Dermis microvascular lymphatic vessel endothelial cell (primary cell): ENCODE results near the gene CHIC1. TPM values are rescaled to one million over a fixed set of nuclear protein-coding genes. Genes with fewer than 3 reads are reported as not detected.

ENCODE experiments used
- DNase-seq, 2 donors: peaks; one replicate each; pipeline versions ENCODE4 v3.0.0 to v3.0.0-alpha.2; 2010; ENCODE audit warnings: low read depth in 2 of 2
- total RNA-seq: library from RNA; depleted of rRNA; stranded (reverse); fragments of >200 nt; gene quantifications from 2 replicates; pipeline ENCODE4 v1.2.1, GENCODE V29; 2014

CHIC1 gene
- total RNA-seq, 1 donor from 2014 or later = 5.6 TPM

DNA sequence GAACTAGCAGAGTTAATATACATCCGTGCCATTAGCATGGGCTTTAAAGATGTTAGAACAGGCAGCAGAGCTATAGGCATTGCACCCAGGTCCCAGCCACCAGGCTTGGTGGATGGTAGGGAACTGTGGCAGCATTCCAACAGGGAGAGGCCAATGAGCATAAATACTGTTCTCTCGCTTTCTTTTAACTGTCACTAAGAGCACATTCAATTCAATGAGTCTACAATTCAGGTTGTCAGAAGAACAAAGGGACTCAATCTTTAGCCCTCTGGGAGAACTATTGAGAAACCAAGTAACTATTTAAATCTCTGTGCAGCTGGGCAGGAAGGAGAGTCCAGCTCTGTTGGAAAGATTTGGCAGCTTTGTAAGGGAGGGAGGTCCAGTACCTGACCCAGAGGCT lies 165.6 kb downstream of the CHIC1 start:
- DNase-seq = no peak

Other genes with a start within 250 kb of the CHIC1 start
- gene CDX4, start 116.1 kb upstream of the CHIC1 start, total RNA-seq = not detected in 2 replicates